Caco-2 (cell line): ENCODE measurements around the gene LRMDA. TPM values are rescaled to one million over a fixed set of nuclear protein-coding genes. Genes with fewer than 3 reads are reported as not detected.

Experiments used
- BruUV-seq: library from RNA; stranded (reverse); fragments of 400-500 nt; replicated peaks from 2 replicates; lab custom pipeline; 2021; lab: Mats Ljungman, UMichigan
- CTCF ChIA-PET: fragments of 300-600 bp; sonication (Branson Sonifier 250); formaldehyde crosslinking; loops from one replicate; lab custom pipeline; 2022; ENCODE audit warnings: antibody characterized with exemption; lab: Charles Lee
- POLR2A ChIA-PET: fragments of 300-600 bp; sonication (Branson Sonifier 250); formaldehyde crosslinking; loops from one replicate; lab custom pipeline; 2022; ENCODE audit warnings: antibody characterized with exemption; lab: Charles Lee
- DNase-seq, 2 experiments: peaks; one replicate each; pipeline versions ENCODE4 v3.0.0 to v3.0.0-alpha.2; 2020 to 2022
- H3K27me3 ChIP-seq: replicated peaks from 2 replicates; pipeline ENCODE4 v1.6.0; 2011; ENCODE audit warnings: low read length; ENCODE audit not compliant: control insufficient read depth, insufficient read depth
- H3K36me3 ChIP-seq: 2 replicates; pipeline ENCODE4 v1.5.1; 2011; ENCODE audit warnings: low read length; ENCODE audit not compliant: control insufficient read depth, insufficient read depth
- H3K4me1 ChIP-seq: fragments of 250-450 bp; sonication (Bioruptor Pico); 2 replicates; pipeline ENCODE4 v1.5.1; 2020; ENCODE audit warnings: mild to moderate bottlenecking
- H3K4me3 ChIP-seq: 2 replicates; pipeline ENCODE4 v1.5.1; 2011; ENCODE audit warnings: low read depth, mild to moderate bottlenecking, control low read depth, low read length
- H3K9me3 ChIP-seq: fragments of 250-450 bp; sonication (Bioruptor Pico); 2 replicates; pipeline ENCODE4 v1.5.1; 2020; ENCODE audit warnings: mild to moderate bottlenecking, moderate library complexity
- H3K27ac Mint-ChIP-seq: one replicate; pipeline ENCODE4 v1.8.0; 2022; ENCODE audit warnings: mixed read lengths; ENCODE audit not compliant: unreplicated experiment
- H3K27me3 Mint-ChIP-seq: one replicate; pipeline ENCODE4 v1.8.0; 2022; ENCODE audit warnings: mixed read lengths; ENCODE audit not compliant: insufficient read depth, unreplicated experiment
- H3K36me3 Mint-ChIP-seq: one replicate; pipeline ENCODE4 v1.8.0; 2022; ENCODE audit warnings: mild to moderate bottlenecking, mixed read lengths; ENCODE audit not compliant: insufficient read depth, unreplicated experiment
- H3K4me1 Mint-ChIP-seq: one replicate; pipeline ENCODE4 v1.8.0; 2022; ENCODE audit warnings: low read depth, mixed read lengths; ENCODE audit not compliant: unreplicated experiment
- H3K4me3 Mint-ChIP-seq: one replicate; pipeline ENCODE4 v1.8.0; 2022; ENCODE audit warnings: mild to moderate bottlenecking, moderate library complexity, mixed read lengths; ENCODE audit not compliant: unreplicated experiment
- H3K9me3 Mint-ChIP-seq: one replicate; pipeline ENCODE4 v1.8.0; 2022; ENCODE audit warnings: mixed read lengths; ENCODE audit not compliant: unreplicated experiment
- CTCF ChIP-seq, 2 experiments: fragments of 200-600 bp in 1 of 2; IDR thresholded peaks; 1 replicate in 1 of 2; 2 replicates in 1 of 2; pipeline versions ENCODE4 v1.5.1 to v1.8.0; 2011 to 2022; ENCODE audit warnings: antibody characterized with exemption in 1 of 2, control low read depth in 1 of 2, inconsistent platforms in 1 of 2, low read depth in 1 of 2, low read length in 1 of 2, mild to moderate bottlenecking in 1 of 2, moderate library complexity in 1 of 2; ENCODE audit not compliant: insufficient read depth in 1 of 2, severe bottlenecking in 1 of 2, unreplicated experiment in 1 of 2
- intact Hi-C: fragments of 100-400 bp; cut with micrococcal nuclease; formaldehyde crosslinking; loops from one replicate; pipeline ENCODE4 v1.10.0; 2022; ENCODE audit not compliant: unreplicated experiment
- total RNA-seq: library from RNA; stranded (reverse); gene quantifications from 2 replicates; pipeline ENCODE4 v1.2.3, GENCODE V29; 2022

Gene LRMDA
- total RNA-seq, 1 experiment from 2014 or later, result 18.5 TPM

DNA sequence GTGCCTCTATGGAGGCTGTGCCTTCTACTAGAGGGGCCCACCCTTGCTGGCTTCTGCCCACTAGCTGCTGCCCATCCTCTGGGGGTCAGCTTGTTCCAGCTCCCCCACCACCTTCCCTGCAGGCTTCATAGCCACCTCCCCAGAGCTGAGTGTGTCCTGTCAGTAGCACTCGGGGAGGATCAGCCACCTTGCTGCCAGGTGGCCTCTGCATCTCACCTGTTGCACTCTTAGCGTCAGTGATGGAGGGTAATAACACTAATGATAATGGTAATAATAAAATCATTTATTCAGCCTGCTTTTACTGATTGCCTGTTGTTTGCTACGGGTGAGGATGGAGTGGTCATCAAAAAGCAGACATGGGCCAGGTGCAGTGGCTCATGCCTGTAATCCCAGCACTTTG lies 377.6 kb downstream of the LRMDA start:
- BruUV-seq, result no TSS peak
- no peaks in the 10 kb centered on the region for H3K27me3 Mint-ChIP-seq
- Histone ChIP-seq H3K4me3 (no peak overlapping the region), H3K9me3 (no peaks in the 10 kb centered on the region; the same call in 1 of the 2 replicates), H3K27me3 (no peaks in the 10 kb centered on the region), H3K36me3 (no peaks in the 10 kb centered on the region), H3K4me1 (peaks cover 3% of the 10 kb centered on the region; the same call in 1 of the 2 replicates)
- H3K27ac Mint-ChIP-seq, result no peak overlapping the region
- ChIA-PET CTCF (no interaction called here), POLR2A (no interaction called here)
- H3K4me1 Mint-ChIP-seq, result no peaks in the 10 kb centered on the region
- H3K4me3 Mint-ChIP-seq, result no peak overlapping the region
- DNase-seq, result no peak
- no peaks in the 10 kb centered on the region for H3K9me3 Mint-ChIP-seq
- TF ChIP-seq CTCF (IDR thresholded peaks at IDR 0.05; ENCODE audit: insufficient read depth in 1 of 2, low read depth in 1 of 2, low read length in 1 of 2, severe bottlenecking in 1 of 2, unreplicated experiment in 1 of 2), result no peak
- intact Hi-C loops, result no loop called here
- H3K36me3 Mint-ChIP-seq, result no peaks in the 10 kb centered on the region

- ChIA-PET CTCF (no interaction called here), POLR2A (no interaction called here)
- Mint-ChIP-seq H3K4me1 (no peaks in the 10 kb centered on the region), H3K27ac (no peak overlapping the region), H3K4me3 (no peak overlapping the region), H3K9me3 (no peaks in the 10 kb centered on the region), H3K36me3 (no peaks in the 10 kb centered on the region), H3K27me3 (no peaks in the 10 kb centered on the region)
- Histone ChIP-seq H3K9me3 (no peaks in the 10 kb centered on the region), H3K4me3 (no peak overlapping the region), H3K36me3 (no peaks in the 10 kb centered on the region), H3K27me3 (no peaks in the 10 kb centered on the region), H3K4me1 (no peaks in the 10 kb centered on the region)
- BruUV-seq, result no TSS peak
- intact Hi-C loops, result no loop called here
- DNase-seq, result no peak
- no peak for TF ChIP-seq CTCF (IDR thresholded peaks at IDR 0.05; ENCODE audit: insufficient read depth in 1 of 2, low read depth in 1 of 2, low read length in 1 of 2, severe bottlenecking in 1 of 2, unreplicated experiment in 1 of 2)
Observed at GRCh38 chr10:75814014-75814413, 382.6 kb downstream of the LRMDA start.

DNA sequence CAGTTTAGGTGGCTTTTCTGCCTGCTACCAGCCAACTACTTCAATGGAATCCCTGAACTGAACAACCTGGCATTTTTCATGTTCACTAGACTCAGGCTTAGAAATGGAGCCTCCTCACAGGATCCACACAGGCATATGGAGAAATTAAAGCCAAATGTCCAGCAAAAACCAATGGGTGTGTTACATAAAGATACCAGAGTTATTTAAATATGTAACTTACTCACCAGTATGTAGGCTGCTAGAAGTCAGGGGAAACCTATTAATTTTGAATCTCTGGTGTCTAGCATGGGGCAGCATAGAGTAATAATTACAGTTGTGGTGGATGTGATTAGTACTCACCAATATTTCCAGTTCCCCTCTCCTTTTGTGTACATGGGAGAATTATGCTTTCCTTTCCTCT lies 383.6 kb downstream of the LRMDA start:
- no TSS peak for BruUV-seq
- H3K27ac Mint-ChIP-seq, result no peak overlapping the region
- no peaks in the 10 kb centered on the region for H3K27me3 ChIP-seq
- no peak overlapping the region for H3K4me3 Mint-ChIP-seq
- no peak overlapping the region for H3K4me3 ChIP-seq
- intact Hi-C loops, result no loop called here
- no peak for DNase-seq
- H3K9me3 ChIP-seq, result no peaks in the 10 kb centered on the region
- no peak for TF ChIP-seq CTCF (IDR thresholded peaks at IDR 0.05; ENCODE audit: insufficient read depth in 1 of 2, low read depth in 1 of 2, low read length in 1 of 2, severe bottlenecking in 1 of 2, unreplicated experiment in 1 of 2)
- H3K36me3 Mint-ChIP-seq, result no peaks in the 10 kb centered on the region
- no peaks in the 10 kb centered on the region for H3K36me3 ChIP-seq
- peaks cover 8% of the 10 kb centered on the region for H3K9me3 Mint-ChIP-seq
- no peaks in the 10 kb centered on the region for H3K4me1 Mint-ChIP-seq
- no peaks in the 10 kb centered on the region for H3K4me1 ChIP-seq
- ChIA-PET POLR2A (no interaction called here), CTCF (no interaction called here)
- H3K27me3 Mint-ChIP-seq, result no peaks in the 10 kb centered on the region
